ENCODE data around the gene GLRA2. TPM values are rescaled to one million over a fixed set of nuclear protein-coding genes. Genes with fewer than 3 reads are reported as not detected.
A peak's percentile ranks its signal among the peaks of the same experiment; 100 is the strongest.
"Not testable (repeated sequence)": the region's sequence is repeated elsewhere in the genome, so short reads cannot be mapped to it uniquely, and the experiment has no call there.

The GLRA2 gene
- polyA plus RNA-seq, 3 donors, result 0.19 to 0.37 (median 0.32) TPM

DNA sequence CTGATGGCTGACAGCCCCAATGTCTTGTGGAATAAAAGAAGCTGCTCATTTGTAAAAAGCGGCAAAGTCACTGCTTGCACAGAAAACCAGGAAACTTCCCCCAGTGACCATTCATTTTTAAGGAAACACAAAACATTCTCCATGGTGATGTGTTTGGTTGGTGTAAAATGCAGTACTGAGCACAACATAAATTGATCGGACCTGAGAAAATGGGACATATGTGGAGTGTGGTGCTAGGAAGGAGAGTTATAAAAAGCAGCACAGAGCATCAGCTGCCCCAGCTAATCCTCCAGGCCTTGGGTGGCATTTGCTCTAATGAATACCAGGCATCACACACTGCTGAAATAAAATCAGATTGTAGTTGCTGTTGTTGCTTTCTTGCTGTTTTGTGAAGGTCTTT, 55.2 kb downstream of the GLRA2 start:
- DNase-seq (ENCODE audit: extremely low read depth in 1 of 11, low read depth in 9 of 11, low spot score in 4 of 11), result no peak

DNA sequence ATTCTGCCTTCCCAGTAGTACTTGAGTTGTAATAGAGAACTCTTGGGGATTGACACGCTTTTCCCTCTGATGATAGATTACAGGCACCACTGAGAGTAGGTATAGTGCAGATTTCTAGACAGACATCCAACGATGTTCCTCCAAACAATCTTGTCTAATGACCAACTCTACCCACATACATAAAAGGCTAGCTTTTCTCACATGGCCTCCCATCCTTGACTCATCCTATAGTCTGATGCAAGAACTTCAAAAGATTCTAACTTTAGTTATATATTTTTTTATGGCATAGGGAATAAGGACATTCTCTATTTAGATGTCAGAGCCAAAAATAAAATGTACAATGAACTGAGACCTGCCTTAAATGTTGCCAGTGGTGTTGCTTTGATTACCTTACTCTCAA, 60.9 kb downstream of the GLRA2 start:
- no peak for DNase-seq (ENCODE audit: extremely low read depth in 1 of 11, low read depth in 9 of 11, low spot score in 4 of 11)

DNA sequence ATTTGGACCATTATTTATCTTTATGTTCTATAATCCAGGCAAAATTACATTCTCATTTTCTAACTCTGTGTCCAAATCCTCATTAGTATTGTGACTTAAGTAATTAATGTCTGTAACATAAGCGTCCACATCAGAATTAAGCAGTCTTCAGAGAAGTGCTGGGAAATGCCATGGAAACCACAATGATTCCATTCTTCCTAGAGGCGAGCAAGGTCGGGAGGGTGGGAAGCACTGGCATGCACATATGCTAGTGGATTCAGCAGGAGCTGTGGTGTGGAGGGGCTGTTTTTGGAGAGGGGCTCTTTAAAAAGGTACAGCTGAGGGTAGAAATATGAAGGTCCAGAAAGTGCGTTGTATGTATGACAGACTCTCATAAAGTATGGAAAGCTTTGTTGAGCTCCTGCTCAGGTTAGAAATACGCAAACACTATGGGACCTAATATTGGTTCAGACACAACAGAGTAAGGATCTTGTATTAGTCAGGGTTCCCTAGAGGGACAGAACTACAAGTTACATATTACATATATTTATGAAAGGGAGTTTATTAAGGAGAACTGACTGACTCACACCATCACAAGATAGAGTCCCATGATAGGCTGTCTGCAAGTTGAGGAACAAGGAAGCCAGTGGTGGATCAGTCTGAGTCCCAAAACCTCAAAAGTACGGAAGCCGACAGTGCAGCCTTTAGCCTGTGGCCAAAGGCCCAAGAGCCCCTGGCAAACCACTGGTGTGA, 61.5 kb downstream of the GLRA2 start:
- no peak for DNase-seq (ENCODE audit: extremely low read depth in 1 of 11, low read depth in 9 of 11, low spot score in 4 of 11)

DNA sequence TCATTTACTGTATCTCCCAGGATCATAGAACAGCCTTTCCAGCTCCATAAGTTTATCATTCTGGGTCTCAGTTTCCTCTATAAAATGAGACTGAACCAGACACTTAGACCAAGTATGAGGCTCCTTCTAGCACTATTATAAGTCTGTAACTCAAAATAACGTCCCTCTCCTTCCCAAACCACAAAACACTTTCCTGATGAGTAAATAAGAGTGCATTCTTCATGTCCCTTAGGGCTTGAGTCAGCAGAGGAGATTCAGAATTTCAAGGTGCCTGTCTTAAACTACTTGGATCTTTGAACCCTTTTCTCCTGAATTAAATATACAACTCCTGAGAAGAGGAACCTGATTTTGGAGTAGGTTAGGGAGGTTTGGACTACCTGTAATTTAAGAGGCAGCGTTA, 62.6 kb downstream of the GLRA2 start:
- DNase-seq (ENCODE audit: extremely low read depth in 1 of 11, low read depth in 9 of 11, low spot score in 4 of 11), result no peak

DNA sequence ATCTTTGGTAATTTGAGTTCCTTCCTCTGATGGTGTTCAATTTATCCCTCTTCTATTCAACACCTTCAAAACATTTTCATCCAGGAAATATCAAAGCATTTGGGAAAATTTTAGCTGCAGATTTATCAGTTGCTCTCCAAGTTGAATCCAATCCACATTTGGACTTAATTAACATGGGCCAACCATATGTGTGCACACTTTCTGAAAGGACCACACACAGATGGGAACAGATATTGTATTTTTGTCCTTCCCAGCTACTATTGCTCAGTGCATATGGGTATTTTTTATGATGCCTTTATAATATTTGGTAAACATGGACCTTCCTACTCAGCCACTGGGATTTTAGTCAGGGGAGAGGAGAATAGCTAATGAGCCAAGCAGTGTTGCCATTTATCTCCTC, 65.2 kb downstream of the GLRA2 start:
- DNase-seq (ENCODE audit: extremely low read depth in 1 of 11, low read depth in 9 of 11, low spot score in 4 of 11), result no peak

DNA sequence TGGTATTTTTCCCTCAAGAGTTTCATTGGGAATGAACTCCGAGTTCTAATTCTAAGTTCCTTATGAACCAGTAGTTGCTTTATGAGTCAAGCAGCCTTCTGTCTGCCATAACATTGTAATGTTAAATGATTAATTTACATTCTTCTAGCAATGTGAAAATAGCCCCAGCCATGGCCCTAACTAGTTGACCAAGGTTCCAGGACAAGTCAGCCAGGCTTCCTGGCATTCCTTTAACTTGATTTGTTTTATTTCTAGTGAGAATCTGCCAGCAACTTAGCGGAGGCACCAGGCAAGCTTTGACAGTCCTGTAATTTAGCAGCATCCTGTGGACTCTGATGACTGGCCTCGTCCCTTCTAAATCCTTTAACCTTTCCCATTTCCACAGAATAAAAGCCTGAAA, 69.0 kb downstream of the GLRA2 start:
- DNase-seq (ENCODE audit: extremely low read depth in 1 of 11, low read depth in 9 of 11, low spot score in 4 of 11), result no peak

DNA sequence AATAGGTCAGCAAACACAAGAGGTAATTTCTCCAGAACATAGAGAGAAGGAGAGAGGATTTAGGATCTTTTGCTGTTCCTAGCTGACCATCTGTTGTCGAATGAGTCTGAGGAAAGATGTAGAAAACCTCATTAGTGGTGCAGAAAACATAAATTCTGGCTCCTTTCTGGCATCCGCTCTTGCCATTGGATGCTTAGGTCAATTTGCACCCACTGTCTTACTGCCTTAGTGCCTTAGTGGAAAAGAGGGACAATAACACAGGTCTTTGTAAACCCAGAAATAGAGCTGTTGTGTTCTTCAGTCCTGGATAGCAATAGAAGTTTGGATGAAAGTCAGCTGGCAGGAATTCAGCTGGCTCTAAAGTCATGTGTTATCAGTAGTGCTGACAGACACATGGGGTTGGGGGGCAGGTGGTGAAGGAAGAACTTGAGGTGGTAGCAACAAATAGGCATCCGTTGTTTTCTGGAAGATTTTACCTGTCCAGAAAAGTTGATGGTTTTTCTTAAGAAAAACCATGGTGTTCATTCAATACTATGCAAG, 78.2 kb downstream of the GLRA2 start:
- DNase-seq (ENCODE audit: extremely low read depth in 1 of 11, low read depth in 9 of 11, low spot score in 4 of 11), result no peak

DNA sequence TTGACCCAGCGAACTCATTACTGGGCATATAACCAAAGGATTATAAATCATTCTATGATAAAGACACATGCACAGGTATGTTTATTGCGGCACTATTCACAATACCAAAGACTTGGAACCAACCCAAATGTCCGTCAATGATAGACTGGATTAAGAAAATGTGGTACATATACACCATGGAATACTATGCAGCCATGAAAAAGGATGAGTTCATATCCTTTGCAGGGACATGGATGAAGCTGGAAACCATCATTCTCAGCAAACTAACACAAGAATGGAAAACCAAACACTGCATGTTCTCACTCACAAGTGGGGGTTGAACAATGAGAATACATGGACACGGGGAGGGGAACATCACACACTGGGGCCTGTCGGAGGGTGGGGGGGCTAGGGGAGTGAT, 83.1 kb downstream of the GLRA2 start:
- not testable (repeated sequence) for DNase-seq (ENCODE audit: extremely low read depth in 1 of 11, low read depth in 9 of 11, low spot score in 4 of 11)

DNA sequence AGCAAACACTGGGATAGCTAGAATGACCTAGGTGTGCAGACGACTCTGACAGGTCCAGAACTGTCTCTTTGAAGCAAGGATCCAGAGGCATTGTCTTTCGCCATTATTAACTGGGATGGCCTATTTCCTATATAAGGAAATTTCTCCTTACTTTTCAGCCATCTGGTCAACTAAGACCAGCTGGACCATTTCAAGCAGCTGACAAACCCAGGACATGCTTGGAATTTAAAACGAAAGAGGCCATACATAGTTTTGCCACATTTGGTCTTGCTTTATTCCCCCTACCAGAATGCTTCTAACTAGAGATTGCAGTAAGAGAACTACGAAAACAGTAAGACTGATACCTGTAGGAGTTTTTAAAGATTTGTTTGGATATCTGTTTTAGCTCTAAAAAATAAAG, 87.0 kb downstream of the GLRA2 start:
- DNase-seq (ENCODE audit: extremely low read depth in 1 of 11, low read depth in 9 of 11, low spot score in 4 of 11), result peak in 6 of 11 donors; percentile 16 to 53 (median 40)

DNA sequence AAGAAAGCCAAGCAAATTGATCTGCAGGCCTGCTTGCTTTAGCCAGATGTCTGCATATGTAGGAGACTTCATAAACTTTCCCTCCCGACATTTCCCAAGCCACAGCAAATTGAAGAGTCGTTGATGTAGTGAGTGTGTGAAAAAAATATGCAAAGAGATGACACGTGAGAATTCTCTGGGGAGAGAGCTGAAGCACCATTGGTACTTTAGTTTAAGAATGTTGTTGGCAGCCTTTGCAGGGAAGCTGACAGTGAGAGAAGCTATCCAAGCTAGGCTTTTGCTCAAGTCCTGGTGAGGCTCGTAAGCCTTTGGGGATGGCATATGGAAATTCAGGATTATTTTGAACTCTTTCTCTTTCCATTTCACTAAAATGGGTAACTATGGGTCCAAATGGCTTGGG, 87.5 kb downstream of the GLRA2 start:
- peak in 2 of 11 donors; percentile 12 to 24 for DNase-seq (ENCODE audit: extremely low read depth in 1 of 11, low read depth in 9 of 11, low spot score in 4 of 11)

DNA sequence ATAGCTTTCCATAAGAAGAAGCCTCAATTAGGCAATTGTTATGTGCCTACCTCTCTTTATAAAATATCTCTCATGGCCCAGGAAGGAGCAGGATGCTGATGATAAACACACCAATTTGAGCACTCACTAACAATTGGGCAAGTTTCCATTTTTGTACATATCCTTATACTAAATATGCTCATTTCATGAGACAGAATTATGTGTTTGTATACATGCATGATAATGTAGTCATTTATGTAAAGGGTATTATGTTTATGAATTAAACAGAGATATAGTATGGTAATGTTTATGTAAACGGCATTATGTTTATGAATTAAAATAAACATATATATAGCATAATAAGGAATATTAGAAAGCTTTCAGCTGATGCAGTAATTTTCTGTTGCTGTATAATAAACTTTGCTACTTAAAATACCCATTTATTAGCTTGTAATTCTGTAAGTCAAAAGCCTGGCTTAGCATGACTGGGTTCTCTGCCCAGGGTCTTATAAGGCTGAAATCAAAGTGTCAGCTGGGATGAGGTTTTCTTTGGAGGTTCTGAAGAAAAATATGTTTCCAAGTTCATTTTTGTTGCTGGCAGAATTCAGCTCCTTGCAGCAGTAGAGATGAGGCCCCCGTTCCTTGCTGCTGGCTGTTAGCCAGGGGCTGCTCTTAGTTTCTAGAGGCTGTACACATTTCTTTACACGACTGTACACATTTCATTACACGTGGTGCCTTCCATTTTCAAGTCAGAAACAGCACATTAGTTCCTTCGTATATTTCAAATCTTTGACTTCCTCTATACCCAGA, 89.0 kb downstream of the GLRA2 start:
- no peak for DNase-seq (ENCODE audit: extremely low read depth in 1 of 11, low read depth in 9 of 11, low spot score in 4 of 11)

DNA sequence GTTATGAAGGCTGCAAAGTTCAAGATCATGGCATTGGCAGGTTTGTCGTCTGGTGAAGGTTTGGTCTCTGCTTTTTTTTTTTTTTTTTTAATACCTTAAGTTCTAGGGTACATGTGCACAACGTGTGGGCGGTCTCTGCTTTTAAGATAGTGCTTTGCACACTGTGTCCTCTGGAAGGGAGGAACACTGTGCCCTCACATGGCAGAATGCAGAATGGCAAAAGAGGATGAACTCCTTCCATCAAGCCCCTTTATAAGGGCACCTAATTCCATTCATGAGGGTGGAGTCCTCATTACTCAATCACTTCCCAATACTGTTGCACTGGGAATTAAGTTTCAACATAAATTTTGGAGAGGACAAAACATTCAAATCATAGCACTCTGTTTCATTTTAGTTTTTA, 101.4 kb downstream of the GLRA2 start:
- DNase-seq (ENCODE audit: extremely low read depth in 1 of 11, low read depth in 9 of 11, low spot score in 4 of 11), result no peak

DNA sequence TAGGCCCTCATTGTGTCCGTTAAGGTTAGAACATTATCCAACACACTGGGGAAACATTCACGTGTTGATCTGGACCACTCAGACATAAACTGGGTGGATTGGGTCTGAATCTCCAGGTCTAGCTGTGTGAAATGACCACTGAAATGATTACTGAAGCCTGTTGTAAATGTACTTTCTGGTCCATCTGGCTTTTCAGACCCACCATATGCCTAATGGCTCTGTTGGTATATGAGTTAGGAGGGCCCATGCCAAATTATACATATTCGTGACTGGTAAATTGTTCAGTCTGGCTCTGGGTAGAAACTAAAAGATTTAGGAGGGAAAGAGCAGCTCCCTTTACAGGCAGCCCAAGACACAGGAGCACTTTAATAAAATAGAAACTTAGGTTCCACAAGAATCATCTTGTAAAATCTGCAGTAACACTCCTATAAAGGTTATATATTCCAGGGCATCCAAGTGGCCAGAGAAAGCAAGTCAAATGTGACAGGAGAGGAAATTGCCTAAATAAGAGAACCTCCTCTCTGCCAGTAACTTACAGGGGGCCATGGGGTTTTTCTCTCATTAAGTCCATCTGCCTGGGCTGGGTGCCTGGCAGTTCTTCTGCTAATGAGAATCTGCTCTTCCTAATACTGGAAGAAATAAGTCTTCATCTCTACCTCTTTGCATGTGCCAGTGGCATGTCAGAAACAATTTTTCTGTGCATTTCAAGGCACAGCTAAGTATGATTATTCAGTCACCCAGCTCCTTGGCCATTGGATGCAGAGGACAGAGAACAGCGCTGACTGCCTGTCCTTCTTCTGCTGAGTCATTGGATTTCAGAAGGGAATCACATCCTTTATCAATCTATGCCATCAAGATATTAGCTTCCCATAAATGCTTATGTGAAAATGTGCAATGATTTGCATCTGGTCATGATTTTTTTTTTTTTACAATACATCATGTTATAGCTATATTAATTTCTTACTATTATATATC, 112.6 kb downstream of the GLRA2 start:
- DNase-seq (ENCODE audit: extremely low read depth in 1 of 11, low read depth in 9 of 11, low spot score in 4 of 11), result no peak

DNA sequence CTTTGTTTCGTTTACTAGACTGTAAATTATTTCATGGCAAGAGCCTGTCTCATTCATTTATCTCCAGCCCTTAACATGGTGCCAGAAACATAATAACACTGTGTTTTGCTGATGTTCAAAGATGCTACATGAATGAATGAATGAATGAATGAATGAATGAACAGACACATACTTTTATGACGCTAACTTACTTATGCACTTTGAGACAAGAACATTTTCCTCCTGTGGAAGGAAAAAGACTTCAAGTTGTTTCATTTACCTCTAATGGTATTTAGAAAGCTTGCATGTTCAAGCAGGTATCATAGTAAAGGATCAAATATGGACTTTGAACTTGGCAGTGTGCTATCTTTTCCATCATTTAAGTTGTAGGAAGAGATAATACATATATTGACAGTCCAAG, 131.6 kb downstream of the GLRA2 start:
- DNase-seq (ENCODE audit: extremely low read depth in 1 of 11, low read depth in 9 of 11, low spot score in 4 of 11), result no peak

DNA sequence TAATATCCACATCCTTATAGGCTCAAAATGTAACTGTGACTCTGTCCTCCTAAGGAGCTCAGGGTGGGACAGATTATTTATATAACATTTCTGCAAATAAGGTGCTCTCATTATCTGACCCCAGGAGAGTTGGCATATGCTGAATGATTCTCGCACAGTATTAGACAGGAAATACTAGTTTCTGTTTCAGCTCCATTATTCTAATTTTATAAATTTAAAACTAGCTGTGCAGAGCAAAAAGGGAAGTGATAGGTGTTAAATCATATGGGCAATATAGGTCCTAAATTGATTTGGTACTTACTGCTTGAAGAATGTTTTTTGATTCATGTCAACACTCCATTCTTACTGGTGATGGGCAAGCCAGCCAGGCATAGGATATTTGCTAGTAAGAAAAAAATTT, 141.5 kb downstream of the GLRA2 start:
- DNase-seq (ENCODE audit: extremely low read depth in 1 of 11, low read depth in 9 of 11, low spot score in 4 of 11), result no peak

DNA sequence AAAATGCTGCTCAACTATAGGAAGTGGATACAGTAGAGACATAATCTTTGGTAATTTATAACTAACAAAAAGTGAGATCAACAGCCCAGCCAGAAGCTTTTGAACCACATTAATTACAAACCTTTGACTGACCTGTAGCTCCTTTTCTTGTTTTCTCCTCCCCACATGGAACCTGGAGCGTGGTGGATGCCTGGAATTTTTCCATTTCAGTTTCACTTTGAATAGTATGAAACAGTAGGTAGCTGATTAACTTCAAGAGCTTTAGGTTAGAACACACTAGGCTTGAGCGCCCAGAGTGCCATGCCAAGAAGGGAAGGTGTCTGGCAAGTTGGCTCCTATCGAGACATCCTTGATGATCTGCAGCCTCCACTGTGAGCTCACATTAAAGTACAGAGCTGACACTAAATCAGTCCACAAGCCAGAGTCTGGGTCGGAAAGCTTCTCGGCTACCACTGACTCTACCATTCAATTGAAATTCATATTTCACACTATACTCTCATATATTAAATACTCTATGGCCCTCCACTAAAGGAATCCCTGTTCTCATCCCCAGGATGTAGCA, 143.4 kb downstream of the GLRA2 start:
- DNase-seq (ENCODE audit: extremely low read depth in 1 of 11, low read depth in 9 of 11, low spot score in 4 of 11), result peak in 4 of 11 donors; percentile 1 to 18 (median 8)

DNA sequence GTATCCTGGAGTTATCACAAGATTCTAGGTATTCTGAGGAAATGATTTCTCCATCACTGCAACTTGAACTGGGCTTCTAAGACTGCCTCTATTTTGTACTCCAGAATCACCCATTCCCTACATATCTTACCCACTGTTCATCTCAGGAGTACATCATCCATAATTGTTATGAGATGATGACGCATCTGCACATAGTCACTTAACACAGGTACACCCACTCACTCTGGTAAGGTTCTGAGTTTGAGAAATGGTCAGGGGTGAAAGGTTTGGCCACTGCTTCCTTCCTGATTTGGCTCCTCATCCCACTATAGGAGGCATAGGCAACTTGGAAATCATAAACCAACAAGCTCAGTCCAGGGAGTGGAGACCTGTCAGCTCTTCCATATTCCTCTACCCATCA, 143.9 kb downstream of the GLRA2 start:
- no peak for DNase-seq (ENCODE audit: extremely low read depth in 1 of 11, low read depth in 9 of 11, low spot score in 4 of 11)

DNA sequence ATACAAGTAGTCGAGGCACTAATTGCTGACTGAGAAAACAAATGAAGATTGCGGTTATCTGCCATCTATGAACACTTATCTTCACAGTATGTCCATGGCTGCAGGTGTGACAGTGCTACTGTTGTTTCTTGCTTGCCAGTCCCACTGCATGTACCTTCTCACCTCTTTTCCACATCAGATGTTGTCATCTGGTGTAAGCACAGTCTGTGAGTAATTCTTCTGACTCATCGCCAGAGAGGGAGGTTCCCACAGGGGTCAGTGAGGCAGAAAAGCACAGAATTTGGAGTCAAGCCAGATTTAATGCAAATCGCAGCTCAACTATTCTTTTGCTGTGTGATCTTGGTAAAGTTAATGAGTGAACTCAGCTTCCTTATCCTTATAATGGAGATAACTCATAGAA, 144.4 kb downstream of the GLRA2 start:
- DNase-seq (ENCODE audit: extremely low read depth in 1 of 11, low read depth in 9 of 11, low spot score in 4 of 11), result peak in 10 of 11 donors; percentile 9 to 64 (median 22)

DNA sequence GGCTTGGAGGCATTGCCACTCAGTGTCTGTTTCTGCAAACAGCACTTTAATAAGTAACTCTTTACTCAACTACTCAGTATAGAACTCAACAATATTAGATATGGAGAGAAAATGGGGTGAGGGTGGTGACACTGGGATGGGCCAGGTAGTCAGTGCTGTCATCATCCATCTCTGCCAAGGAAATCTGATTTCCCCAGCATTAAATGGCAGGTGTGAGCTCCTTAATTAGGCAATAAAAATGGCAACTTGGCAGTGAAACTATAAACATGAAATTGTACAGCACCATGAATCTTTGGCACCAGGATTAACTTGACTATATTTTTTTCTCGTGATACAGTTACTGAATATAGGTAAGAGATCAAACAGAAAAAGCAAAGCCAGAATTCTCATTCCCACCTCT, 146.2 kb downstream of the GLRA2 start:
- DNase-seq (ENCODE audit: extremely low read depth in 1 of 11, low read depth in 9 of 11, low spot score in 4 of 11), result no peak
